C4-2B (cell line): ENCODE measurements around the gene LRP1B.

Experiments
- H3K27ac ChIP-seq: fragments of 450-650 bp; 2 replicates; pipeline ENCODE4 v1.5.1; 2017
- ZFX ChIP-seq: fragments of 450-650 bp; IDR thresholded peaks from 2 replicates; pipeline ENCODE4 v1.6.1; 2017
- TF ChIP-seq, protein P1 (sequence below): fragments of 450-650 bp; conservative IDR thresholded peaks from 2 replicates; pipeline ENCODE4 v1.5.1; 2017; ENCODE audit warnings: mild to moderate bottlenecking

Gene LRP1B

DNA sequence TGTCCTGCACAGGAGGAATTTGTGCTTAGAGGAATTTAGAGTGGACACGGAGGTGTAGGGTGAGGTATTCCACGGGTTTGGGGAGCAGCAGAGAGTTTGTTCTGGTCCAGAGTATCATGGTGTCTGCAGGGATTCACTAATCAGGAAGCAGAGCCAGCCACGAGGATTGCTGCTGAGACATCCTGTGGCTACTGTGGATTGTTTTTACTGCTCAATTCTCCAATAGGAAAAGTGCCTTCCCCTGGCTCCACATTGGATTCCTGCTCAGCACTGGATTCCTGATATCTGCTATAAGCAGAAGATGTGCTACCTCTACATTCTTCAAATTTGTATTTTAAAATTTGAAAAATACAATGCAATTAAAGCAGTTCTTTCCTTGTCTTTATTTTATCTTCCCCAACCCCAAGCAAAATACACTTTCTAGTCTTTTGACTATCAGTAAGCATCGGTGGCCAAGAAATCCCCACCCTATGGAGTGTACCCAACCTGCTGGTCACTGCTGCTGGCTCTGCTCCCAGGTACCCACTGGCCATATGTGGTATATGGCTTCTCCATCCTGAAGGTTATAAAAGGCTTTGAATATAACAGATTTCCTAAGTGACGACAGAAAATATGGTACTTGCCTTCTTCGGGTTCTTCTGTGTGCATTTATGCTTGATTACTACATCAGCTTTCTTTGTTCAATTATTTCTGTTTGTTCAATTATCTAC, 1947.6 kb downstream of the LRP1B start:
- no peak for TF ChIP-seq ZFX
- TF ChIP-seq, protein P1, sequence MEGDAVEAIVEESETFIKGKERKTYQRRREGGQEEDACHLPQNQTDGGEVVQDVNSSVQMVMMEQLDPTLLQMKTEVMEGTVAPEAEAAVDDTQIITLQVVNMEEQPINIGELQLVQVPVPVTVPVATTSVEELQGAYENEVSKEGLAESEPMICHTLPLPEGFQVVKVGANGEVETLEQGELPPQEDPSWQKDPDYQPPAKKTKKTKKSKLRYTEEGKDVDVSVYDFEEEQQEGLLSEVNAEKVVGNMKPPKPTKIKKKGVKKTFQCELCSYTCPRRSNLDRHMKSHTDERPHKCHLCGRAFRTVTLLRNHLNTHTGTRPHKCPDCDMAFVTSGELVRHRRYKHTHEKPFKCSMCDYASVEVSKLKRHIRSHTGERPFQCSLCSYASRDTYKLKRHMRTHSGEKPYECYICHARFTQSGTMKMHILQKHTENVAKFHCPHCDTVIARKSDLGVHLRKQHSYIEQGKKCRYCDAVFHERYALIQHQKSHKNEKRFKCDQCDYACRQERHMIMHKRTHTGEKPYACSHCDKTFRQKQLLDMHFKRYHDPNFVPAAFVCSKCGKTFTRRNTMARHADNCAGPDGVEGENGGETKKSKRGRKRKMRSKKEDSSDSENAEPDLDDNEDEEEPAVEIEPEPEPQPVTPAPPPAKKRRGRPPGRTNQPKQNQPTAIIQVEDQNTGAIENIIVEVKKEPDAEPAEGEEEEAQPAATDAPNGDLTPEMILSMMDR, result no peak
- H3K27ac ChIP-seq, result no peak overlapping the region
